Gastrocnemius medialis (tissue), 4 donors: Measurements from ENCODE around the gene NPBWR2.

Experiments
- POLR2A ChIP-seq, 2 donors: fragments of 450-650 bp; IDR thresholded peaks; one replicate each; pipeline ENCODE4 v1.6.1; 2017; ENCODE audit warnings: antibody characterized with exemption in 2 of 2, mild to moderate bottlenecking in 2 of 2, moderate library complexity in 2 of 2
- TF ChIP-seq, protein P1 (sequence below), 5 experiments: fragments of 450-650 bp in 3 of 5; fragments of 200-600 bp in 2 of 5; sonication (generic) in 2 of 5; IDR thresholded peaks in 4 of 5; conservative IDR thresholded peaks in 1 of 5; 1 replicate in 4 of 5; 2 replicates in 1 of 5; pipeline ENCODE4 v1.5.1; 2016 to 2019; ENCODE audit warnings: antibody characterized with exemption in 5 of 5, mild to moderate bottlenecking in 3 of 5, moderate library complexity in 3 of 5

DNA sequence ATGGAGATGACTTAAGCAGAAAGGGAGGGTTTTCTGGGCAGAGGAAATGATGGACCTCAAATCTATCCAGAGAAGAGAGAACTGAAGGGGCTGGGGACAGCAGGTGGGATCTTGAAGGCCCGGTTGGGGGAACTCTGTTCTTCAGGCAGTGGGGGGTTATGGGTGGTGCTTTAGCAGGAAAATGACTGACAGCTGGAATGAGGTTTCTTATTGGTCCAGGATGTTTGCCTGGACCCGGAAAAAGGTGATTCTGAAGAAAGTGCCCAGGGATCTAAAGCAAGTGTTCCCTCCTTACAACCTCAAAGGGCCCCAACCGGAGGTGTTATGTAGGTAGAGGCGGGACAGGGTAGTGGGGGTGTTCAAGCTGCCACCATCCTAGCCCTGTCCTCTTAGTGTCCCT lies 11.9 kb downstream of the NPBWR2 start:
- TF ChIP-seq, protein P1, sequence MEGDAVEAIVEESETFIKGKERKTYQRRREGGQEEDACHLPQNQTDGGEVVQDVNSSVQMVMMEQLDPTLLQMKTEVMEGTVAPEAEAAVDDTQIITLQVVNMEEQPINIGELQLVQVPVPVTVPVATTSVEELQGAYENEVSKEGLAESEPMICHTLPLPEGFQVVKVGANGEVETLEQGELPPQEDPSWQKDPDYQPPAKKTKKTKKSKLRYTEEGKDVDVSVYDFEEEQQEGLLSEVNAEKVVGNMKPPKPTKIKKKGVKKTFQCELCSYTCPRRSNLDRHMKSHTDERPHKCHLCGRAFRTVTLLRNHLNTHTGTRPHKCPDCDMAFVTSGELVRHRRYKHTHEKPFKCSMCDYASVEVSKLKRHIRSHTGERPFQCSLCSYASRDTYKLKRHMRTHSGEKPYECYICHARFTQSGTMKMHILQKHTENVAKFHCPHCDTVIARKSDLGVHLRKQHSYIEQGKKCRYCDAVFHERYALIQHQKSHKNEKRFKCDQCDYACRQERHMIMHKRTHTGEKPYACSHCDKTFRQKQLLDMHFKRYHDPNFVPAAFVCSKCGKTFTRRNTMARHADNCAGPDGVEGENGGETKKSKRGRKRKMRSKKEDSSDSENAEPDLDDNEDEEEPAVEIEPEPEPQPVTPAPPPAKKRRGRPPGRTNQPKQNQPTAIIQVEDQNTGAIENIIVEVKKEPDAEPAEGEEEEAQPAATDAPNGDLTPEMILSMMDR (IDR thresholded peaks at IDR 0.05 in 4 of 5, conservative IDR thresholded peaks at IDR 0.05 in 1 of 5), result no peak
- no peak for TF ChIP-seq POLR2A (IDR thresholded peaks at IDR 0.05)
